ENCODE results near the gene STXBP4. TPM values are rescaled to one million over a fixed set of nuclear protein-coding genes. Genes with fewer than 3 reads are reported as not detected.

Gene STXBP4
- total and polyA plus RNA-seq, 2 experiments from 2014 or later: 25.0 to 52.1 TPM

- TF ChIP-seq ZNF462 (CRISPR knock-in tag; IDR thresholded peaks at IDR 0.05): no peak
- TF ChIP-seq, protein P1, sequence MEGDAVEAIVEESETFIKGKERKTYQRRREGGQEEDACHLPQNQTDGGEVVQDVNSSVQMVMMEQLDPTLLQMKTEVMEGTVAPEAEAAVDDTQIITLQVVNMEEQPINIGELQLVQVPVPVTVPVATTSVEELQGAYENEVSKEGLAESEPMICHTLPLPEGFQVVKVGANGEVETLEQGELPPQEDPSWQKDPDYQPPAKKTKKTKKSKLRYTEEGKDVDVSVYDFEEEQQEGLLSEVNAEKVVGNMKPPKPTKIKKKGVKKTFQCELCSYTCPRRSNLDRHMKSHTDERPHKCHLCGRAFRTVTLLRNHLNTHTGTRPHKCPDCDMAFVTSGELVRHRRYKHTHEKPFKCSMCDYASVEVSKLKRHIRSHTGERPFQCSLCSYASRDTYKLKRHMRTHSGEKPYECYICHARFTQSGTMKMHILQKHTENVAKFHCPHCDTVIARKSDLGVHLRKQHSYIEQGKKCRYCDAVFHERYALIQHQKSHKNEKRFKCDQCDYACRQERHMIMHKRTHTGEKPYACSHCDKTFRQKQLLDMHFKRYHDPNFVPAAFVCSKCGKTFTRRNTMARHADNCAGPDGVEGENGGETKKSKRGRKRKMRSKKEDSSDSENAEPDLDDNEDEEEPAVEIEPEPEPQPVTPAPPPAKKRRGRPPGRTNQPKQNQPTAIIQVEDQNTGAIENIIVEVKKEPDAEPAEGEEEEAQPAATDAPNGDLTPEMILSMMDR (conservative IDR thresholded peaks at IDR 0.05; ENCODE audit: low read depth in 2 of 2): no peak
- no peak for TF ChIP-seq EZH2 (IDR thresholded peaks at IDR 0.05; ENCODE audit: low read depth, unreplicated experiment)
- TF ChIP-seq ZNF114 (CRISPR knock-in tag; IDR thresholded peaks at IDR 0.05): no peak
- no peak for TF ChIP-seq EZH2phosphoT487 (IDR thresholded peaks at IDR 0.05; ENCODE audit: unreplicated experiment)
Observed at GRCh38 chr17:55167024-55167725, 198.6 kb downstream of the STXBP4 start (continued).

GRCh38 chr17:55168958-55169687 lies 200.6 kb downstream of the STXBP4 start:
- peaks cover 4% of the 10 kb centered on the region; the same call in 2 of the 3 replicates for H3K36me3 Mint-ChIP-seq (ENCODE audit: low read depth)
- H3K4me3 Mint-ChIP-seq: no peak overlapping the region
- Histone ChIP-seq H2AFZ (no peak overlapping the region), H4K20me1 (replicated peaks; ENCODE audit: insufficient read depth) (no peaks in the 10 kb centered on the region), H3K4me1 (ENCODE audit: insufficient read depth) (no peaks in the 10 kb centered on the region), H3K79me2 (replicated peaks; ENCODE audit: insufficient read depth) (no peaks in the 10 kb centered on the region), H3K4me3 (no peak overlapping the region), H3K9me2 (ENCODE audit: insufficient read depth) (no peaks in the 10 kb centered on the region), H3K4me2 (no peak overlapping the region), H3K27ac (ENCODE audit: low read depth) (no peak overlapping the region), H3K27me3 (ENCODE audit: insufficient read depth) (no peaks in the 10 kb centered on the region), H3K36me3 (ENCODE audit: insufficient read depth) (no peaks in the 10 kb centered on the region), H3F3A (replicated peaks; ENCODE audit: low read depth) (no peaks in the 10 kb centered on the region)
- DNase-seq (ENCODE audit: low spot score): no peak
- H3K27me3 Mint-ChIP-seq (ENCODE audit: insufficient read depth, low read depth, poor library complexity): peaks cover 1% of the 10 kb centered on the region
- H3K9me3 Mint-ChIP-seq: peaks cover 5% of the 10 kb centered on the region
- H3K27ac Mint-ChIP-seq: no peak overlapping the region
- no peak for ATAC-seq
- no peaks in the 10 kb centered on the region for H3K4me1 Mint-ChIP-seq
- TF ChIP-seq POLR2AphosphoS5 (IDR thresholded peaks at IDR 0.05; ENCODE audit: low read depth): no peak
- no peak for TF ChIP-seq EZH2 (IDR thresholded peaks at IDR 0.05; ENCODE audit: low read depth, unreplicated experiment)
- TF ChIP-seq, protein P1 (conservative IDR thresholded peaks at IDR 0.05; ENCODE audit: low read depth in 2 of 2): no peak
- no peak for TF ChIP-seq REST (IDR thresholded peaks at IDR 0.05; ENCODE audit: unreplicated experiment)
- no peak for TF ChIP-seq JUNB (IDR thresholded peaks at IDR 0.05; ENCODE audit: unreplicated experiment)
- TF ChIP-seq CREB1 (CRISPR knock-in tag; IDR thresholded peaks at IDR 0.05; ENCODE audit: low read depth): no peak
